Gastroesophageal sphincter (tissue), 3 donors: ENCODE measurements around the gene NLGN1.

Experiments used
- CTCF ChIP-seq, 4 experiments: fragments of 200-600 bp in 2 of 4; fragments of 450-650 bp in 2 of 4; sonication (generic) in 1 of 4; IDR thresholded peaks; one replicate each; pipeline ENCODE4 v1.5.1; 2017 to 2019; ENCODE audit warnings: antibody characterized with exemption in 4 of 4, mild to moderate bottlenecking in 2 of 4, moderate library complexity in 2 of 4
- POLR2A ChIP-seq, 2 donors: fragments of 450-650 bp; IDR thresholded peaks; one replicate each; pipeline ENCODE4 v1.6.1; 2017; ENCODE audit warnings: antibody characterized with exemption in 2 of 2, mild to moderate bottlenecking in 2 of 2, moderate library complexity in 1 of 2
- POLR2AphosphoS5 ChIP-seq: sonication (generic); formaldehyde crosslinking; IDR thresholded peaks from one replicate; pipeline ENCODE4 v1.6.1; 2017; ENCODE audit warnings: antibody characterized with exemption

- TF ChIP-seq CTCF (IDR thresholded peaks at IDR 0.05) (no peak), POLR2A (IDR thresholded peaks at IDR 0.05) (no peak), POLR2AphosphoS5 (no peak)
These were observed 357.6 kb downstream of the NLGN1 start for GRCh38 chr3:173755161-173755560.
